Vagina (tissue), 2 donors: ENCODE results near the gene TRIM65.

ENCODE experiments used
- CTCF ChIP-seq, 3 experiments: fragments of 450-650 bp in 2 of 3; fragments of 200-600 bp in 1 of 3; sonication (generic) in 1 of 3; IDR thresholded peaks; one replicate each; pipeline ENCODE4 v1.5.1; 2017 to 2019; ENCODE audit warnings: antibody characterized with exemption in 3 of 3, mild to moderate bottlenecking in 2 of 3, moderate library complexity in 2 of 3
- POLR2A ChIP-seq, 2 donors: fragments of 450-650 bp; IDR thresholded peaks; one replicate each; pipeline ENCODE4 v1.6.1; 2017; ENCODE audit warnings: antibody characterized with exemption in 2 of 2, mild to moderate bottlenecking in 2 of 2, moderate library complexity in 2 of 2
- POLR2AphosphoS5 ChIP-seq, 2 donors: sonication (generic); formaldehyde crosslinking; IDR thresholded peaks; one replicate each; pipeline ENCODE4 v1.9.0; 2017; ENCODE audit warnings: antibody characterized with exemption in 2 of 2, mild to moderate bottlenecking in 2 of 2, low read depth in 1 of 2; ENCODE audit not compliant: insufficient read depth in 1 of 2

GRCh38 chr17:75876190-75876937, 20.4 kb downstream of the TRIM65 start:
- TF ChIP-seq CTCF (IDR thresholded peaks at IDR 0.05) (peak in 1 of 3 experiments; percentile 13), POLR2AphosphoS5 (IDR thresholded peaks at IDR 0.05; ENCODE audit: insufficient read depth in 1 of 2, low read depth in 1 of 2) (peak in 1 of 2 donors; percentile 20), POLR2A (IDR thresholded peaks at IDR 0.05) (no peak)
